OCI-LY3 (cell line): ENCODE results near the gene XXYLT1.

Experiments
- H2AFZ ChIP-seq: fragments of 200-600, 300-600 bp; shearing (Covaris generic); 2 replicates; pipeline ENCODE4 v1.6.0; 2014; ENCODE audit warnings: antibody characterized with exemption, low read depth, low read length
- H3K27ac ChIP-seq: fragments of 200-600, 300-600 bp; sonication (generic); 2 replicates; pipeline ENCODE4 v1.5.1; 2014; ENCODE audit warnings: mild to moderate bottlenecking, low read length, moderate library complexity, mixed read lengths
- H3K27me3 ChIP-seq: fragments of 200-600, 300-600 bp; sonication (generic); 2 replicates; pipeline ENCODE4 v1.6.1; 2014; ENCODE audit warnings: low read depth, low read length, mixed read lengths
- H3K36me3 ChIP-seq: fragments of 200-600, 300-600 bp; sonication (generic); replicated peaks from 2 replicates; pipeline ENCODE3; 2014; ENCODE audit warnings: low read depth, low read length, mixed read lengths
- H3K4me1 ChIP-seq: fragments of 300-600, 200-600 bp; sonication (generic); 2 replicates; pipeline ENCODE4 v1.6.1; 2014; ENCODE audit warnings: low read length, mixed read lengths
- H3K4me2 ChIP-seq: fragments of 200-600, 300-600 bp; sonication (generic); 2 replicates; pipeline ENCODE4 v1.6.1; 2014; ENCODE audit warnings: low read length, mixed read lengths
- H3K4me3 ChIP-seq: fragments of 300-600, 200-600 bp; sonication (generic); 2 replicates; pipeline ENCODE4 v1.5.1; 2014; ENCODE audit warnings: antibody characterized with exemption, mild to moderate bottlenecking, low read length, moderate library complexity
- H3K79me2 ChIP-seq: fragments of 300-600, 200-600 bp; shearing (Covaris generic); 2 replicates; pipeline ENCODE4 v1.6.1; 2014; ENCODE audit warnings: mild to moderate bottlenecking, low read length, mixed read lengths
- H3K9ac ChIP-seq: fragments of 300-600, 200-600 bp; shearing (Covaris generic); 2 replicates; pipeline ENCODE4 v1.6.0; 2014; ENCODE audit warnings: mild to moderate bottlenecking, low read length, moderate library complexity
- H3K9me3 ChIP-seq: fragments of 200-600, 300-600 bp; shearing (Covaris generic); 2 replicates; pipeline ENCODE4 v1.6.1; 2014; ENCODE audit warnings: low read length, mixed read lengths; ENCODE audit not compliant: insufficient read depth
- H4K20me1 ChIP-seq: fragments of 200-600, 300-600 bp; sonication (generic); 2 replicates; pipeline ENCODE4 v1.6.1; 2016; ENCODE audit warnings: low read length, mixed read lengths; ENCODE audit not compliant: insufficient read depth
- CTCF ChIP-seq: fragments of 200-600, 300-600 bp; sonication (generic); IDR thresholded peaks from 2 replicates; pipeline ENCODE4 v1.5.1; 2014; ENCODE audit warnings: antibody characterized with exemption, low read length, low read depth
- EZH2phosphoT487 ChIP-seq: fragments of 200-600 bp; shearing (Covaris generic); IDR thresholded peaks from 2 replicates; pipeline ENCODE4 v1.6.1; 2018; ENCODE audit warnings: antibody characterized with exemption, mixed run types, low read depth

Gene XXYLT1

GRCh38 chr3:195101927-195102608, 168.9 kb downstream of the XXYLT1 start:
- no peak overlapping the region for H3K4me3 ChIP-seq
- no peaks in the 10 kb centered on the region for H4K20me1 ChIP-seq
- no peak for TF ChIP-seq CTCF
- no peak for TF ChIP-seq EZH2phosphoT487
- H3K27ac ChIP-seq: no peak overlapping the region
- H3K27me3 ChIP-seq: no peaks in the 10 kb centered on the region
- no peak overlapping the region for H2AFZ ChIP-seq
- peaks cover 19% of the 10 kb centered on the region for H3K4me1 ChIP-seq
- no peak overlapping the region for H3K9ac ChIP-seq
- no peaks in the 10 kb centered on the region for H3K9me3 ChIP-seq
- no peak overlapping the region for H3K4me2 ChIP-seq
- no peaks in the 10 kb centered on the region for H3K36me3 ChIP-seq
- no peaks in the 10 kb centered on the region for H3K79me2 ChIP-seq

GRCh38 chr3:195101001-195101583, 169.9 kb downstream of the XXYLT1 start:
- Histone ChIP-seq H3K9me3 (no peaks in the 10 kb centered on the region), H3K9ac (no peak overlapping the region), H3K36me3 (no peaks in the 10 kb centered on the region), H3K27ac (no peak overlapping the region), H3K79me2 (no peaks in the 10 kb centered on the region), H2AFZ (no peak overlapping the region), H4K20me1 (no peaks in the 10 kb centered on the region), H3K4me1 (peaks cover 17% of the 10 kb centered on the region), H3K27me3 (no peaks in the 10 kb centered on the region), H3K4me2 (peak overlapping the region; percentile 30), H3K4me3 (no peak overlapping the region)
- no peak for TF ChIP-seq EZH2phosphoT487
- TF ChIP-seq CTCF: no peak

GRCh38 chr3:195099951-195100785, 170.8 kb downstream of the XXYLT1 start:
- no peaks in the 10 kb centered on the region for H3K36me3 ChIP-seq
- no peak overlapping the region for H3K9ac ChIP-seq
- no peaks in the 10 kb centered on the region for H3K27me3 ChIP-seq
- H2AFZ ChIP-seq: no peak overlapping the region
- H3K4me1 ChIP-seq: peaks cover 15% of the 10 kb centered on the region
- no peak overlapping the region for H3K27ac ChIP-seq
- no peaks in the 10 kb centered on the region for H3K9me3 ChIP-seq
- H3K4me2 ChIP-seq: no peak overlapping the region
- H3K79me2 ChIP-seq: no peaks in the 10 kb centered on the region
- H4K20me1 ChIP-seq: no peaks in the 10 kb centered on the region
- no peak overlapping the region for H3K4me3 ChIP-seq
- no peak for TF ChIP-seq CTCF
- no peak for TF ChIP-seq EZH2phosphoT487
